ENCODE data around the gene DNAJC13.
"Not testable (repeated sequence)": the region's sequence is repeated elsewhere in the genome, so short reads cannot be mapped to it uniquely, and the experiment has no call there.

GRCh38 chr3:132392675-132393074 is 24.6 kb upstream of the DNAJC13 start:
- not testable (repeated sequence) for TF ChIP-seq POLR2AphosphoS5 (IDR thresholded peaks at IDR 0.05; ENCODE audit: borderline replicate concordance, low read depth, low read length); EZH2 (IDR thresholded peaks at IDR 0.05)
